ENCODE data around the gene ARPP21. TPM values are rescaled to one million over a fixed set of nuclear protein-coding genes. Genes with fewer than 3 reads are reported as not detected.

ARPP21 gene
- total RNA-seq, 1 donor from 2014 or later, result not detected

DNA sequence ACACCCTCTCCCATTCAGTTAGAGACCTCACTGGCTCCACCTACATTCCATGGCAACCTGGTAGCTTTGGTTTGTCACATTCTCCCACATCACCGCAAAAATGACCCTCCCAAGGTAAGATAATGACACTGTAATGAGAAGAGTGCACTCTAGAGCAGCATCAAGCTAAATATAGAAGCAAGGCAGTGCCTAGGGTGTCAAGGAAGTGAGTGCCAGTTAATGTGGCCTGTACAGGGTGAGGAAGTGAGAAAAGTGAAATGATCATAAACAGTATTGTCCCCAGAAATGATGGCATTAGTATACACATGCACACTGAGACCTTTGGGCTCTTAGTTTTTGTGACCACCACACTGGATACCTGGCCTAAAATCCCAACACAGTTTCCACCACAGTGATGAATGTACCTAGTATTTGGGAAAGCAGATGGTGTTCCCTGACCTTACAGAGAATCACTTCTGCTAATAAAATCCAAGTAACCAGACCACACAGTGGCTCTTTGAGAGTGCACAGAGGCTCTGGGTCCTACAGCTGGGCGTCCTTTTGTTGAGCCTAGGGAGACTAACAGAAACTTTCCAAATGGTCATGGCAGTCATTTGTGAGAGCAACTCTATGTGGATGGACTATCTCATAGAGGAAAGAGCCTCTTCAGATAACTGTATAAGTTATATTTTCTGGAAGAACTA lies 106.6 kb downstream of the ARPP21 start:
- Mint-ChIP-seq H3K9me3 (ENCODE audit: low read depth) (no peaks in the 10 kb centered on the region), H3K4me1 (ENCODE audit: low read depth) (peaks cover 2% of the 10 kb centered on the region), H3K27ac (no peak overlapping the region), H3K36me3 (ENCODE audit: insufficient read depth) (no peaks in the 10 kb centered on the region), H3K4me3 (ENCODE audit: low read depth) (no peak overlapping the region), H3K27me3 (peaks cover 24% of the 10 kb centered on the region)
- DNase-seq (ENCODE audit: low spot score, unreplicated experiment), result no peak
- TF ChIP-seq, protein P1, sequence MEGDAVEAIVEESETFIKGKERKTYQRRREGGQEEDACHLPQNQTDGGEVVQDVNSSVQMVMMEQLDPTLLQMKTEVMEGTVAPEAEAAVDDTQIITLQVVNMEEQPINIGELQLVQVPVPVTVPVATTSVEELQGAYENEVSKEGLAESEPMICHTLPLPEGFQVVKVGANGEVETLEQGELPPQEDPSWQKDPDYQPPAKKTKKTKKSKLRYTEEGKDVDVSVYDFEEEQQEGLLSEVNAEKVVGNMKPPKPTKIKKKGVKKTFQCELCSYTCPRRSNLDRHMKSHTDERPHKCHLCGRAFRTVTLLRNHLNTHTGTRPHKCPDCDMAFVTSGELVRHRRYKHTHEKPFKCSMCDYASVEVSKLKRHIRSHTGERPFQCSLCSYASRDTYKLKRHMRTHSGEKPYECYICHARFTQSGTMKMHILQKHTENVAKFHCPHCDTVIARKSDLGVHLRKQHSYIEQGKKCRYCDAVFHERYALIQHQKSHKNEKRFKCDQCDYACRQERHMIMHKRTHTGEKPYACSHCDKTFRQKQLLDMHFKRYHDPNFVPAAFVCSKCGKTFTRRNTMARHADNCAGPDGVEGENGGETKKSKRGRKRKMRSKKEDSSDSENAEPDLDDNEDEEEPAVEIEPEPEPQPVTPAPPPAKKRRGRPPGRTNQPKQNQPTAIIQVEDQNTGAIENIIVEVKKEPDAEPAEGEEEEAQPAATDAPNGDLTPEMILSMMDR (IDR thresholded peaks at IDR 0.05; ENCODE audit: unreplicated experiment), result no peak

DNA sequence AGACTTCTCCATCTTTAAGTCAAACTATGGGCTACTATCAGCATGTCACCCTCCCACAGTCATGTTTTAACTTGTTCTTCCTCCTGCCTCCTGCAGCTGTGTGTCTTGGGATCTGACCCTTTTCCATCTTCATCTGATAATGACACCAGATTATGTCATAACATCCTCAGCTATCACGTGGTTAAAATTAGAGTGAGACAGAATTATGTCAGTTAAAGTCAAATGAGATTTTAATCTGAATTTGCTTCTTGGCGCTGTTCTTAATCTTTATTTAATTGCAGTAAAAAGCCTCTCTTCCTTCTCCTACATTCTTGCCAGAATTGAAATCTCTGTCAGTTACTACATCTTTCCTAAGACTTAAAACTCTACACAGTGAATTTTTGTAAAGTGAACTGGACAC lies 107.2 kb downstream of the ARPP21 start:
- Mint-ChIP-seq H3K4me3 (ENCODE audit: low read depth) (no peak overlapping the region), H3K27ac (no peak overlapping the region), H3K36me3 (ENCODE audit: insufficient read depth) (no peaks in the 10 kb centered on the region), H3K9me3 (ENCODE audit: low read depth) (no peaks in the 10 kb centered on the region), H3K4me1 (ENCODE audit: low read depth) (peaks cover 2% of the 10 kb centered on the region), H3K27me3 (peaks cover 24% of the 10 kb centered on the region)
- no peak for DNase-seq (ENCODE audit: low spot score, unreplicated experiment)
- TF ChIP-seq, protein P1 (IDR thresholded peaks at IDR 0.05; ENCODE audit: unreplicated experiment), result no peak

DNA sequence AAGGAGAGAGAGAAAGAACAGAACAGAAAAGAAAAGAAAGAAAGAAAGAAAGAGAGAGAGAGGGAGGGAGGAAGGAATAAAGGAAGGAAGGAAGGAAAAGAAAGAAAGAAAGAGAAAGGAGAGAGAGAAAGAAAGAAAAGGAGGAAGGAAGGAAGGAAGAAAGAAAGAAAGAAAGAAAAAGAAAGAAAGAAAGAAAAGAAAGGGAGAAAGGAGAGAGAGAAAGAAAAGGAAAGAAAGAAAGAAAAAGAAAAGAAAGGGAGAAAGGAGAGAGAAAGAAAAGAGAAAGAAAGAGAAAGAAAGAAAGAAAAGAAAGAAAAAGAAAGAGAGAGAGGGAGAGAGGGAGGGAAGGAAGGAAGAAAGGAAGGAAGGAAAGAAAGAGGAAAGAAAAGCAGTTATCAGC lies 108.8 kb downstream of the ARPP21 start:
- TF ChIP-seq, protein P1 (IDR thresholded peaks at IDR 0.05; ENCODE audit: unreplicated experiment), result no peak
- no peaks in the 10 kb centered on the region for H3K36me3 Mint-ChIP-seq (ENCODE audit: insufficient read depth)
- peaks cover 23% of the 10 kb centered on the region for H3K27me3 Mint-ChIP-seq

DNA sequence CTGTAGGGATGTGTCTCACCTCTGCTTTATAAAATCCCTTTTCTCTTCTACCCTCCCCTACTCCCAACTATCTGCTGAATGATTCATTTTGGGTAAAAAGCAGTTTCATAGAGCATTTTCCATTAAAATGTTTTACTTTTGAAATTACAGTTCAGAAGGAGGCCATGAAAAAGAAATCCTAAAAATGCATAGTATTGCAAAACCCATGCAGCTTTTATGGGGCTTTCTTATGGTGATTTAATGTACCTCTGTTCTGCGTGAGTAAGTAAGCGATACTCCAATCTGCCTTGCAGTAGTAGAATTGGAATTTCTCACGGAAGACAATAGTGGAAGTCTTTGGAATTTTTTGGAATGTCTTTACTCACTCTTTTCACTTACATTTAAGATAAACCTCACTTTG lies 111.9 kb downstream of the ARPP21 start:
- Mint-ChIP-seq H3K27ac (no peak overlapping the region), H3K4me1 (ENCODE audit: low read depth) (peaks cover 6% of the 10 kb centered on the region), H3K9me3 (ENCODE audit: low read depth) (no peaks in the 10 kb centered on the region), H3K27me3 (peaks cover 15% of the 10 kb centered on the region), H3K4me3 (ENCODE audit: low read depth) (no peak overlapping the region), H3K36me3 (ENCODE audit: insufficient read depth) (no peaks in the 10 kb centered on the region)
- TF ChIP-seq, protein P1 (IDR thresholded peaks at IDR 0.05; ENCODE audit: unreplicated experiment), result no peak
- DNase-seq (ENCODE audit: low spot score, unreplicated experiment), result no peak

More for the DNA sequence above, 108.8 kb downstream of the ARPP21 start:
- Mint-ChIP-seq H3K27ac (no peak overlapping the region), H3K4me3 (ENCODE audit: low read depth) (no peak overlapping the region), H3K9me3 (ENCODE audit: low read depth) (no peaks in the 10 kb centered on the region), H3K4me1 (ENCODE audit: low read depth) (peaks cover 6% of the 10 kb centered on the region)
- no peak for DNase-seq (ENCODE audit: low spot score, unreplicated experiment)

DNA sequence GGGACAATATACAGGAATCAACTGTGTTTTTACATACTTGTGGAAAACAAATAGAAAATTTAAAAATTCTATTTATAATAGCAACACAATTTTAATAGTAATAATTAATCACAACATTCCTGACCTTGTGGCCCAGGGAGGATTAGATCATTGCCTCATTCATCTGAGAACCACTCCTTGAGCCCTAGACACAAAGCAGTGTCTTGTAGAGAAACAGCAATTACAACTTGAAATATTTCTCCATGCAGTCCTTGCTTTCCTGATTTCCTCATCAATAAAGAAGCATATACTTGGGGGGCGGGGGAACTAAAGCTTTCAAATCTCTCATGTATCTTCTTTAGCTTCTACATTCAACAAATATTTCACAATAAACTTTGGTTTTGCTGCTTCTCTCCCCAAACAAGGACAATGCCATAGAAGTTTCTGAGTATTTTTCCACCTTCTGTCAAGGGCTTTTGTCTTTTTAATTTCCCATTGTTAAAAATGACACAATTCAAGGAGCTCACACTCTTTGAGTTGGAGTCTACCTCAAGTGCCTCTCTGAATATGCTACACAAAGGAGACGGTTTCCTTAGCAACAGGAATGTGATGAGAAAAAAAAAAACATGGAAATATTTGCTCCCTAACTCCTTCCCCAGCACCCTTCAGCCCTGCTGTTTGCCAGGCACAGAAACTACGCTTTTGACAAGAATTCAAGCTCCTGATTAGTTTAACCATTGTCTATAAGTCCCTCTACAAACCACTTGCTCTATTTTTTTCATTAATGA lies 118.8 kb downstream of the ARPP21 start:
- no peak for DNase-seq (ENCODE audit: low spot score, unreplicated experiment)
- TF ChIP-seq, protein P1 (IDR thresholded peaks at IDR 0.05; ENCODE audit: unreplicated experiment), result no peak
- H3K27ac Mint-ChIP-seq, result no peak overlapping the region
- H3K9me3 Mint-ChIP-seq (ENCODE audit: low read depth), result no peaks in the 10 kb centered on the region
- no peak overlapping the region for H3K4me3 Mint-ChIP-seq (ENCODE audit: low read depth)
- H3K27me3 Mint-ChIP-seq, result peaks cover 11% of the 10 kb centered on the region
- no peaks in the 10 kb centered on the region for H3K36me3 Mint-ChIP-seq (ENCODE audit: insufficient read depth)
- H3K4me1 Mint-ChIP-seq (ENCODE audit: low read depth), result peaks cover 19% of the 10 kb centered on the region

Measured in progenitor cell of endocrine pancreas (in vitro differentiated cells).